Pancreas (tissue), 10 donors: ENCODE measurements around the gene AKR1E2. TPM values are rescaled to one million over a fixed set of nuclear protein-coding genes. Genes with fewer than 3 reads are reported as not detected.

ENCODE experiments used
- ATAC-seq, 4 donors: fragments of 200-7000 bp; cut with Tn5 transposase; one replicate each; pipeline versions ENCODE4 v1.8.0 to v1.9.1; 2020; ENCODE audit warnings: mild to moderate bottlenecking in 4 of 4, moderate library complexity in 4 of 4
- DNase-seq, 6 donors: peaks; one replicate each; pipeline ENCODE4 v3.0.0-alpha.2; 2020
- FAIRE-seq: peaks from 2 replicates; lab custom pipeline; 2012; peaks lifted over from hg19 to GRCh38; lab: Jason Lieb, UNC
- H3K27ac ChIP-seq, 4 donors: fragments of 200-600 bp; sonication (generic); 1 replicate in 3 of 4; 2 replicates in 1 of 4; pipeline versions ENCODE4 v1.5.0 to v1.8.0; 2020
- H3K27me3 ChIP-seq, 4 donors: fragments of 200-600 bp; one replicate each; pipeline ENCODE4 v1.8.0; 2021
- H3K36me3 ChIP-seq, 3 donors: fragments of 200-600 bp; sonication (generic) in 1 of 3; one replicate each; pipeline versions ENCODE4 v1.5.0 to v1.8.0; 2020 to 2021
- H3K4me1 ChIP-seq, 3 donors: fragments of 200-600 bp; one replicate each; pipeline ENCODE4 v1.8.0; 2021
- H3K4me3 ChIP-seq, 4 donors: fragments of 200-600 bp; sonication (generic) in 2 of 4; one replicate each; pipeline versions ENCODE4 v1.5.0 to v1.8.0; 2020 to 2021
- H3K9me3 ChIP-seq, 4 donors: fragments of 200-600 bp; one replicate each; pipeline ENCODE4 v1.8.0; 2021
- WGBS, 2 donors: extraction: QIAGEN DNeasy Blood & Tissue Kit; methylation state at CpG; one replicate each; pipeline ENCODE4 v1.1.7; 2013; 5-methylcytosine and 5-hydroxymethylcytosine counted together
- intact Hi-C, 3 donors: fragments of 100-400 bp; cut with DNase I; formaldehyde crosslinking; loops; one replicate each; pipeline versions ENCODE4 v1.11.1 to v1.14.2; 2022
- polyA plus RNA-seq, 2 donors: library from polyadenylated mRNA; stranded (reverse); fragments of 200-250 nt; gene quantifications; one replicate each; pipeline ENCODE4 v1.2.3, GENCODE V29; 2013
- total RNA-seq, 6 donors: library from RNA; stranded (reverse); fragmentation: NEBNext Ultra II Directional in 4 of 6; extraction: Animal tissue kit (Norgen Biotek cat#: 25700) in 4 of 6; gene quantifications; one replicate each; pipeline versions ENCODE4 v1.2.1 to v1.2.4, GENCODE V29; 2021 to 2023
- TF ChIP-seq, protein P1 (sequence below), 4 donors: fragments of 200-600 bp; sonication (generic) in 3 of 4; IDR thresholded peaks; one replicate each; pipeline versions ENCODE4 v1.5.0 to v1.8.0; 2021; ENCODE audit warnings: antibody characterized with exemption in 4 of 4
- donor health status: healthy with polysubstance abuse.
- donor health status: DM: no; HTN: no; CAD: no; lungs with moderate emphysema.
- donor health status: DM: no; HTN: no; CAD: no.
- donor health status: control.
- donor health status: control.
- donor health status: Bipolar disorder and iron deficiency.
- donor health status: DM: yes; HTN: yes; CAD: no.
- donor health status: DM: no; HTN: no; CAD: no.
- donor health status: DM: no; HTN: no; CAD: no.
- donor health status: DM: yes; HTN: yes; CAD: no.

Gene AKR1E2
- total and polyA plus RNA-seq, 8 donors, result 0.85 to 10.2 (median 2.4) TPM

DNA sequence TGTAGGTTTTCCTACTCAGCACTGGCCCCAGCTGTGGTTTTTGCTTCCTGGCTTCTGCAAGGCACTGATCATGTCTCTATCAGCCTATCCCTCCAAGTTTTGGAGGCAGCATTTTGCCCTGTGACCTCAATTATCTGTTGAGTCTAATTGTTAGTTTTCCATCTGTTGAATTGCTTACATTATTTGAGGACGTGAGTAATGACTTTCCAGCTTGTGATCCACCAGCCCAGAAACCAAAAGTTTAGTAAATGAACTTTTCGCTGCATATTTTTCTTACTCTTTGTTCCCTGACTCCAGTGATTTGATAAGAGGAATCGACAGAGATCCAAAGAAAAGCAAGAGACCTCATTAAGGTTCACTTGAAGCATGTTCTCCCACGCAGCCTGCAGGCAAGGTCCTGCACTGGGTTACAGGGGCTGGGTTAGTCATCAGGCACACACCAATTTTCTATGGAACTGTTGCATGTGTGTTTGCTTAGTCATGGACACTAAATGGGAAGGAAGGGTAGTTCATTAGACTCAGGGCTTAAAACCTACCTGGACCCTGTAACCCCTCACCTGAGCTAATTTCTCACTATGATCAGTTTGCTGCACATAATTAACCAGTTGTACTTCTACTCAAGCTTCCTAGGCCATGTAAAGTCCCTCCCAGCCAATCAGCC lies 57.2 kb downstream of the AKR1E2 start:
- WGBS, 2 donors, result 77 to 79% methylated on average over 4 of the region's 4 CpGs
- peak in 1 of 4 donors; percentile 39 for ATAC-seq
- no peak overlapping the region for H3K27ac ChIP-seq

DNA sequence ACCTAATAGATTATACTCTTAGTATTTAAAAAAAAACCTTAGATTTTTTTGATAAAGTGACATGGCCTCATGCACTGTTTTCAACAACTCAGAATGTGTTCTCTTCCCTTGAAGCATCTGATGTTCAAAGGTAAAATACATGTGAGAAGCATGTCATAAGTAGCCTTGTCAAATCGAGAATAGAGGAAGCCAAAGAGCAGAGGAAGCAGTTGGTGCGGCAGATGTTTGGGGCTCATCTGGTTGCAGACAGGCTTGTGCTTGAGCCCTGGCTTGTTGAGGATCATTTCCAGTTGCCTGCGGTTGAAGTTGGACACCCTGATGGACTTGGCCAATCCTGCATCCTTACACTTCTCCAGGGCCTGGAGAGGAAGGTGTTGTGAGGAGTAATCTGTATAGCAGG lies 59.2 kb downstream of the AKR1E2 start:
- Histone ChIP-seq H3K9me3 (no peaks in the 10 kb centered on the region), H3K27me3 (no peaks in the 10 kb centered on the region), H3K27ac (no peak overlapping the region), H3K36me3 (no peaks in the 10 kb centered on the region), H3K4me1 (no peaks in the 10 kb centered on the region), H3K4me3 (no peak overlapping the region)
- TF ChIP-seq, protein P1, sequence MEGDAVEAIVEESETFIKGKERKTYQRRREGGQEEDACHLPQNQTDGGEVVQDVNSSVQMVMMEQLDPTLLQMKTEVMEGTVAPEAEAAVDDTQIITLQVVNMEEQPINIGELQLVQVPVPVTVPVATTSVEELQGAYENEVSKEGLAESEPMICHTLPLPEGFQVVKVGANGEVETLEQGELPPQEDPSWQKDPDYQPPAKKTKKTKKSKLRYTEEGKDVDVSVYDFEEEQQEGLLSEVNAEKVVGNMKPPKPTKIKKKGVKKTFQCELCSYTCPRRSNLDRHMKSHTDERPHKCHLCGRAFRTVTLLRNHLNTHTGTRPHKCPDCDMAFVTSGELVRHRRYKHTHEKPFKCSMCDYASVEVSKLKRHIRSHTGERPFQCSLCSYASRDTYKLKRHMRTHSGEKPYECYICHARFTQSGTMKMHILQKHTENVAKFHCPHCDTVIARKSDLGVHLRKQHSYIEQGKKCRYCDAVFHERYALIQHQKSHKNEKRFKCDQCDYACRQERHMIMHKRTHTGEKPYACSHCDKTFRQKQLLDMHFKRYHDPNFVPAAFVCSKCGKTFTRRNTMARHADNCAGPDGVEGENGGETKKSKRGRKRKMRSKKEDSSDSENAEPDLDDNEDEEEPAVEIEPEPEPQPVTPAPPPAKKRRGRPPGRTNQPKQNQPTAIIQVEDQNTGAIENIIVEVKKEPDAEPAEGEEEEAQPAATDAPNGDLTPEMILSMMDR (IDR thresholded peaks at IDR 0.05), result no peak
- no peak for DNase-seq
- WGBS, 2 donors, result 58 to 63% methylated on average over 3 of the region's 3 CpGs
- ATAC-seq, result no peak
- FAIRE-seq, result no peak
- intact Hi-C loops, result no loop called here

More for the DNA sequence above, 57.2 kb downstream of the AKR1E2 start:
- FAIRE-seq (no peak), DNase-seq (no peak)
- Histone ChIP-seq H3K4me3 (no peak overlapping the region), H3K27me3 (no peaks in the 10 kb centered on the region), H3K36me3 (no peaks in the 10 kb centered on the region), H3K4me1 (no peaks in the 10 kb centered on the region), H3K9me3 (no peaks in the 10 kb centered on the region)
- intact Hi-C loops, result no loop called here
- TF ChIP-seq, protein P1 (IDR thresholded peaks at IDR 0.05), result no peak

DNA sequence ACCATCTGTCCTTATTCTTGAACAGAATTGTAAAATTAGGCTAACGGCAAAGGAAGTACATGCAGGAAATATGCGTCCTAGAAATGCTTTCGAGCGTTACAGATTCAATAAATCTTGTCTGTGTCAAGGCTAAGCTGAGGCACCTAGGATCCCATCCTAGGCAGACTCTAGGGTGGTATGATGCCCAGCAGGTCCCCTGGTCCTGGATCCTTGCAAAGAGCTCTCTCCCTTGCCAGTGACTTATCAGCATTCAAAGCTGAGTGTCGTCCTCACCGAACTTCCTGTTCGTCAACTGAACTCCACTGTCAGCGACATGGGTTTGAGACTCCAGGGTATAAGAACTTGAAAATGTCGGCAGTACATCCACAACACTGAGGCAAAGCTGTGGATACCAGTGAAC lies 61.5 kb downstream of the AKR1E2 start:
- no peak for DNase-seq
- intact Hi-C loops, result no loop called here
- no peaks in the 10 kb centered on the region for H3K9me3 ChIP-seq
- no peak for FAIRE-seq
- H3K36me3 ChIP-seq, result no peaks in the 10 kb centered on the region
- ATAC-seq, result no peak
- H3K4me1 ChIP-seq, result no peaks in the 10 kb centered on the region
- H3K4me3 ChIP-seq, result no peak overlapping the region
- TF ChIP-seq, protein P1 (IDR thresholded peaks at IDR 0.05), result no peak
- WGBS, 2 donors, result 86 to 89% methylated on average over 9 of the region's 9 CpGs
- H3K27ac ChIP-seq, result no peak overlapping the region
- H3K27me3 ChIP-seq, result no peaks in the 10 kb centered on the region

DNA sequence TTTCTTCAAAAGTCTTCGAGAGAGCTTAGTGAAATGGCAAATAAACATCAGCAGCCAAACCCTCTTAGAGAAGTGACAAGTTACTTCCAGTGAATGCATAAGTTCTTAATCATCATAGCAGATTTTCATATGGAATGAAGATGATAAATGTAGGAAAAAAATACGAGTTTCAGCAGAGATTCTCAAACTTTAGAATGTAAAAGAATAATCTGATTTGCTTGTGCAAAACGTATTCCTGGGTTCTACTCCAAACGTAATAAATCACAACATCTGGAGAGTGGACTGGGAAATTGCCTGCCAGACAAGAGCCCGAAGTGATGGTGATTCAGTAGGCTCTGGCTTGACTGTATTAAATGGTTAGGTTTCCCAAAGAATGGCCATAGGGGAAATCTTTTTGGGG lies 62.2 kb downstream of the AKR1E2 start:
- no peaks in the 10 kb centered on the region for H3K36me3 ChIP-seq
- intact Hi-C loops, result no loop called here
- H3K27me3 ChIP-seq, result no peaks in the 10 kb centered on the region
- DNase-seq (no peak), ATAC-seq (no peak), FAIRE-seq (no peak)
- H3K4me3 ChIP-seq, result no peak overlapping the region
- no peaks in the 10 kb centered on the region for H3K9me3 ChIP-seq
- TF ChIP-seq, protein P1 (IDR thresholded peaks at IDR 0.05), result no peak
- 58 to 59% methylated on average over 5 of the region's 5 CpGs for WGBS, 2 donors
- H3K27ac ChIP-seq, result no peak overlapping the region
- peaks cover 0 to 2% (median 0%) of the 10 kb centered on the region in 3 donors for H3K4me1 ChIP-seq

DNA sequence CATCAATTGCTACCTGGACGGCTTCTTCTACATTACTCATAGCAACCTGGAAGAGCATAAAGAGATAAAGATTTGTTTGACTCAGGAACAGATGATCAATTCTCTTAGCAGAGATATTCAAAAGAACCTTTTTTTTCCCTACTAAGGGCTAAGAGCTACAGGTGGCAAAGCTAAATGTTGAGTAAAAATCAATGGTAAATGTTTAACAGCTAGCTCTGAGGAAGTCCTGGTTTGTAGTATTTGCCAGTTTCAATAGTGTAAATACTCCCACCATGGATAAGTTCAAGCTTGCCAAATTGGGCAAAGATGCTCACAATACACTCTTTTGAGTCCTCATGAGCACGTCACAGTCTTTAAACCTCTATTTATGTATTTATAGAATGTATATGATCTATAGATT lies 64.0 kb downstream of the AKR1E2 start:
- no peaks in the 10 kb centered on the region for H3K27me3 ChIP-seq
- ATAC-seq, result peak in 2 of 4 donors; percentile 42 to 63
- H3K4me3 ChIP-seq, result no peak overlapping the region
- 64 to 78% methylated on average over 2 of the region's 2 CpGs for whole genome bisulfite sequencing, 2 donors
- TF ChIP-seq, protein P1 (IDR thresholded peaks at IDR 0.05), result no peak
- intact Hi-C loops, result no loop called here
- H3K36me3 ChIP-seq, result no peaks in the 10 kb centered on the region
- no peak overlapping the region for H3K27ac ChIP-seq
- peaks cover 0 to 14% (median 7%) of the 10 kb centered on the region in 3 donors for H3K4me1 ChIP-seq
- FAIRE-seq, result no peak
- H3K9me3 ChIP-seq, result no peaks in the 10 kb centered on the region
- no peak for DNase-seq
